HepG2 (cell line): ENCODE data around the gene NAPG. TPM values are rescaled to one million over a fixed set of nuclear protein-coding genes. Genes with fewer than 3 reads are reported as not detected.
A peak's percentile ranks its signal among the peaks of the same experiment; 100 is the strongest.

ENCODE experiments used
- ATAC-seq: fragments of 200-7000 bp; cut with Tn5 transposase; 3 replicates; pipeline ENCODE4 v1.9.1; 2020; ENCODE audit warnings: mild to moderate bottlenecking, moderate library complexity
- BruUV-seq: library from RNA; stranded (reverse); fragments of 400-500 nt; replicated peaks from 2 replicates; lab custom pipeline; 2021; lab: Mats Ljungman, UMichigan
- CTCF ChIA-PET: fragments of 300-600 bp; formaldehyde crosslinking; extraction: SDS; loops from one replicate; lab custom pipeline; 2021; ENCODE audit warnings: low total read pairs, inconsistent platforms, low intra/inter-chr PET ratio; lab: Yijun Ruan, JAX
- POLR2A ChIA-PET: fragments of 350-600 bp; sonication (Branson Sonifier 250); formaldehyde crosslinking; loops from one replicate; lab custom pipeline; 2020; ENCODE audit warnings: antibody characterized with exemption, inconsistent platforms; lab: Yijun Ruan, JAX
- DNase-seq: peaks from one replicate; pipeline ENCODE4 v3.0.0-alpha.2; 2015; ENCODE audit warnings: low spot score
- FAIRE-seq: peaks from 3 replicates; lab custom pipeline; 2011; peaks lifted over from hg19 to GRCh38; lab: Jason Lieb, UNC
- H2AFZ ChIP-seq: one replicate; pipeline ENCODE4 v1.6.1; 2011; ENCODE audit warnings: low read length, inconsistent platforms
- H3K27ac ChIP-seq: fragments of 300-600 bp; 3 replicates; pipeline ENCODE4 v1.8.0; 2011; ENCODE audit warnings: mixed run types, mild to moderate bottlenecking, mixed read lengths, low read length, inconsistent platforms; ENCODE audit not compliant: insufficient read depth; ENCODE audit errors: extremely low read length
- H3K27me3 ChIP-seq, 2 experiments: fragments of 200-600 bp in 1 of 2; 2 replicates in 1 of 2; 3 replicates in 1 of 2; pipeline versions ENCODE4 v1.6.0 to v1.8.0; 2011; ENCODE audit warnings: low read length in 2 of 2, mild to moderate bottlenecking in 2 of 2, moderate library complexity in 2 of 2, inconsistent platforms in 1 of 2; ENCODE audit not compliant: insufficient read depth in 2 of 2, control insufficient read depth in 1 of 2
- H3K36me3 ChIP-seq, 2 experiments: fragments of 200-600 bp in 1 of 2; replicated peaks in 1 of 2; 2 replicates in 1 of 2; 3 replicates in 1 of 2; pipeline versions ENCODE4 v1.5.1 to v1.8.0; 2011; ENCODE audit warnings: low read length in 2 of 2, inconsistent platforms in 1 of 2; ENCODE audit not compliant: insufficient read depth in 2 of 2, control insufficient read depth in 1 of 2
- H3K4me1 ChIP-seq: 2 replicates; pipeline ENCODE4 v1.5.1; 2012; ENCODE audit warnings: low read length, inconsistent platforms; ENCODE audit not compliant: insufficient read depth
- H3K4me2 ChIP-seq: 2 replicates; pipeline ENCODE4 v1.6.0; 2011; ENCODE audit warnings: low read depth, low read length, inconsistent platforms
- H3K4me3 ChIP-seq, 3 experiments: fragments of 200-600 bp in 1 of 3; sonication (generic), shearing (Covaris generic) in 1 of 3; replicated peaks in 1 of 3; 2 replicates each; pipeline ENCODE4 v1.5.1; 2011 to 2016; ENCODE audit warnings: low read length in 3 of 3, inconsistent platforms in 2 of 3, low read depth in 2 of 3, mild to moderate bottlenecking in 2 of 3, control low read depth in 1 of 3, mixed read lengths in 1 of 3; ENCODE audit not compliant: insufficient read depth in 1 of 3
- H3K79me2 ChIP-seq: one replicate; pipeline ENCODE4 v1.6.1; 2011; ENCODE audit warnings: low read length, inconsistent platforms; ENCODE audit not compliant: insufficient read depth
- H3K9ac ChIP-seq: 2 replicates; pipeline ENCODE4 v1.6.0; 2011; ENCODE audit warnings: mild to moderate bottlenecking, low read depth, low read length, inconsistent platforms; ENCODE audit not compliant: insufficient read depth
- H3K9me3 ChIP-seq: 2 replicates; pipeline ENCODE4 v1.5.1; 2012; ENCODE audit warnings: mild to moderate bottlenecking, low read length
- H4K20me1 ChIP-seq: 2 replicates; pipeline ENCODE4 v1.6.0; 2011; ENCODE audit warnings: inconsistent platforms, mild to moderate bottlenecking, low read length, moderate library complexity; ENCODE audit not compliant: insufficient read depth
- ATF7-NPFF ChIP-seq: sonication (generic); formaldehyde crosslinking; IDR thresholded peaks from 2 replicates; pipeline ENCODE4 v1.8.1; 2023; ENCODE audit warnings: mild to moderate bottlenecking, low read depth, missing genetic modification reagents, moderate library complexity
- BHLHE40 ChIP-seq: IDR thresholded peaks from 2 replicates; pipeline ENCODE4 v1.6.1; 2011; ENCODE audit warnings: low read length, improper control_type of control experiment
- CHCHD3 ChIP-seq: sonication (generic); formaldehyde crosslinking; IDR thresholded peaks from 2 replicates; pipeline ENCODE4 v1.8.0; 2022; ENCODE audit warnings: mild to moderate bottlenecking, missing genetic modification reagents, moderate library complexity
- FOXA1 ChIP-seq, 2 experiments: fragments of 450-650 bp in 1 of 2; sonication (generic) in 1 of 2; formaldehyde crosslinking in 1 of 2; IDR thresholded peaks; 2 replicates each; pipeline versions ENCODE4 v1.4.0 to v1.6.1; 2016 to 2020; ENCODE audit warnings: missing genetic modification reagents in 1 of 2
- HNRNPK ChIP-seq: fragments of 200-400 bp; formaldehyde crosslinking; IDR thresholded peaks from 2 replicates; pipeline ENCODE4 v1.6.1; 2018; ENCODE audit warnings: low read length, low read depth, moderate library complexity, mild to moderate bottlenecking; ENCODE audit not compliant: poor library complexity, severe bottlenecking
- MLLT10 ChIP-seq: sonication (generic); formaldehyde crosslinking; IDR thresholded peaks from 2 replicates; pipeline ENCODE4 v1.4.0; 2020; ENCODE audit warnings: missing genetic modification reagents
- PHF8 ChIP-seq: sonication (generic); formaldehyde crosslinking; IDR thresholded peaks from 2 replicates; pipeline ENCODE4 v1.5.0; 2020; ENCODE audit warnings: missing genetic modification reagents
- POLR2AphosphoS5 ChIP-seq: IDR thresholded peaks from 2 replicates; pipeline ENCODE4 v1.6.1; 2012; ENCODE audit warnings: low read depth, low read length
- RBM22 ChIP-seq: fragments of 200-400 bp; formaldehyde crosslinking; optimal IDR thresholded peaks from 2 replicates; pipeline ENCODE3; 2017; ENCODE audit warnings: mild to moderate bottlenecking, low read length, moderate library complexity
- REST ChIP-seq, 2 experiments: IDR thresholded peaks; 2 replicates each; pipeline ENCODE4 v1.6.1; 2011 to 2012; ENCODE audit warnings: low read length in 2 of 2, borderline replicate concordance in 1 of 2, low read depth in 1 of 2, mild to moderate bottlenecking in 1 of 2, moderate library complexity in 1 of 2
- TRIM24 ChIP-seq: sonication (generic); formaldehyde crosslinking; IDR thresholded peaks from 2 replicates; pipeline ENCODE4 v1.8.0; 2022; ENCODE audit warnings: mild to moderate bottlenecking, missing genetic modification reagents
- ZFP91 ChIP-seq: sonication (generic); formaldehyde crosslinking; IDR thresholded peaks from 2 replicates; pipeline ENCODE4 v1.9.0; 2022; ENCODE audit warnings: missing genetic modification reagents, mild to moderate bottlenecking, borderline replicate concordance
- ZNF235 ChIP-seq: sonication (generic); formaldehyde crosslinking; IDR thresholded peaks from 2 replicates; pipeline ENCODE4 v1.8.1; 2023; ENCODE audit warnings: mild to moderate bottlenecking, missing genetic modification reagents, borderline replicate concordance
- WGBS: methylation state at CpG from one replicate; pipeline ENCODE4 v1.1.6; 2017; ENCODE audit warnings: low lambda C conversion rate; 5-methylcytosine and 5-hydroxymethylcytosine counted together
- in situ Hi-C: cut with HindIII; loops from 2 replicates; pipeline ENCODE4 v1.10.0; 2017; ENCODE audit warnings: low pct_unique_long_range_greater_than_20kb; ENCODE audit not compliant: extremely low pct_ligation_motif_present
- intact Hi-C: fragments of 100-400 bp; cut with micrococcal nuclease; formaldehyde crosslinking; loops from one replicate; pipeline ENCODE4 v1.10.0; 2022; ENCODE audit not compliant: unreplicated experiment
- polyA plus RNA-seq, 8 experiments: library from polyadenylated mRNA; depleted of rRNA in 3 of 8; stranded (reverse) in 7 of 8; unstranded in 1 of 8; fragments of >200 nt; fragmentation: Illumina TruSeq in 4 of 8; extraction: Trizol in 4 of 8; gene quantifications; 2 replicates each; pipeline versions ENCODE4 v1.2.1 to v1.2.3, GENCODE V29; 2011 to 2016; ENCODE audit warnings: low read depth in 4 of 8, missing spikeins in 1 of 8, mixed read lengths in 1 of 8; ENCODE audit not compliant: insufficient read depth in 1 of 8
- total RNA-seq, 5 experiments: library from RNA; depleted of rRNA; stranded (reverse); fragments of >200 nt; fragmentation: Illumina TruSeq; extraction: Trizol; gene quantifications; 2 replicates each; pipeline ENCODE4 v1.2.3, GENCODE V29; 2016; ENCODE audit warnings: low read depth in 1 of 5

NAPG gene
- total and polyA plus RNA-seq, 2 of the 13 experiments (the other 11 are each of a cell fraction or from before 2014, with no cell fraction given): 19.8 to 34.4 TPM

- CTCF ChIA-PET: interaction anchor here (1.2 kb wide), 1 partner anchor 594 kb away, joined by 14 read pairs; no protein-coding TSS in a partner anchor
- in situ Hi-C loops (loop anchor here (5.0 kb wide), 1 partner anchor 592 kb away; no protein-coding TSS in a partner anchor), intact Hi-C loops (loop anchor here (1.0 to 10.0 kb wide), 2 partner anchors 105 to 122 kb away; no protein-coding TSS in a partner anchor)
- H3K9ac ChIP-seq: no peak overlapping the region
- no peak overlapping the region for H3K27ac ChIP-seq
- no peaks in the 10 kb centered on the region for H4K20me1 ChIP-seq
- H3K79me2 ChIP-seq: no peaks in the 10 kb centered on the region
- no peaks in the 10 kb centered on the region for H3K4me1 ChIP-seq
- DNase-seq: no peak
- TF ChIP-seq REST (IDR thresholded peaks at IDR 0.05; ENCODE audit: borderline replicate concordance in 1 of 2, low read depth in 1 of 2, low read length in 2 of 2) (no peak), POLR2AphosphoS5 (no peak), RBM22 (peak; percentile 46), ZFP91 (0 out of 2 replicates have a peak, but pooled peaks have one; percentile 19), PHF8 (CRISPR knock-in tag) (0 out of 2 replicates have a peak, but pooled peaks have one; percentile 11), FOXA1 (IDR thresholded peaks at IDR 0.05) (no peak), FOXA1 (CRISPR knock-in tag; IDR thresholded peaks at IDR 0.05) (no peak), TRIM24 (CRISPR knock-in tag) (no peak), BHLHE40 (no peak), ATF7-NPFF (CRISPR knock-in tag) (0 out of 2 replicates have a peak, but pooled peaks have one; percentile 31), HNRNPK (no peak), CHCHD3 (CRISPR knock-in tag) (no peak), ZNF235 (CRISPR knock-in tag) (no peak), MLLT10 (CRISPR knock-in tag) (no peak)
- TF ChIP-seq, all 625 proteins: peak for 4
- WGBS: 79% methylated on average over 12 of the region's 17 CpGs
- Histone ChIP-seq H2AFZ (no peak overlapping the region), H3K9me3 (no peaks in the 10 kb centered on the region), H3K4me2 (no peak overlapping the region), H3K27me3 (no peaks in the 10 kb centered on the region), H3K36me3 (peaks cover 0 to 13% of the 10 kb centered on the region in 2 experiments; a peak in 4 of 5 replicates), H3K4me3 (no peak overlapping the region)
- BruUV-seq: no TSS peak
- peak; percentile 40 for ATAC-seq
- POLR2A ChIA-PET: no interaction called here
- FAIRE-seq: no peak
Observed at GRCh38 chr18:10559553-10560451, 34.0 kb downstream of the NAPG start.
